GM18867 (cell line): Measurements from ENCODE around the gene RNF130.
A peak's percentile ranks its signal among the peaks of the same experiment; 100 is the strongest.

ENCODE experiments used
- ATAC-seq: cut with Tn5 transposase; IDR thresholded peaks from one replicate; pipeline ENCODE4 v1.9.1; 2021; ENCODE audit warnings: mild to moderate bottlenecking, moderate library complexity; ENCODE audit not compliant: unreplicated experiment

The RNF130 gene, protein sequence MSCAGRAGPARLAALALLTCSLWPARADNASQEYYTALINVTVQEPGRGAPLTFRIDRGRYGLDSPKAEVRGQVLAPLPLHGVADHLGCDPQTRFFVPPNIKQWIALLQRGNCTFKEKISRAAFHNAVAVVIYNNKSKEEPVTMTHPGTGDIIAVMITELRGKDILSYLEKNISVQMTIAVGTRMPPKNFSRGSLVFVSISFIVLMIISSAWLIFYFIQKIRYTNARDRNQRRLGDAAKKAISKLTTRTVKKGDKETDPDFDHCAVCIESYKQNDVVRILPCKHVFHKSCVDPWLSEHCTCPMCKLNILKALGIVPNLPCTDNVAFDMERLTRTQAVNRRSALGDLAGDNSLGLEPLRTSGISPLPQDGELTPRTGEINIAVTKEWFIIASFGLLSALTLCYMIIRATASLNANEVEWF

DNA sequence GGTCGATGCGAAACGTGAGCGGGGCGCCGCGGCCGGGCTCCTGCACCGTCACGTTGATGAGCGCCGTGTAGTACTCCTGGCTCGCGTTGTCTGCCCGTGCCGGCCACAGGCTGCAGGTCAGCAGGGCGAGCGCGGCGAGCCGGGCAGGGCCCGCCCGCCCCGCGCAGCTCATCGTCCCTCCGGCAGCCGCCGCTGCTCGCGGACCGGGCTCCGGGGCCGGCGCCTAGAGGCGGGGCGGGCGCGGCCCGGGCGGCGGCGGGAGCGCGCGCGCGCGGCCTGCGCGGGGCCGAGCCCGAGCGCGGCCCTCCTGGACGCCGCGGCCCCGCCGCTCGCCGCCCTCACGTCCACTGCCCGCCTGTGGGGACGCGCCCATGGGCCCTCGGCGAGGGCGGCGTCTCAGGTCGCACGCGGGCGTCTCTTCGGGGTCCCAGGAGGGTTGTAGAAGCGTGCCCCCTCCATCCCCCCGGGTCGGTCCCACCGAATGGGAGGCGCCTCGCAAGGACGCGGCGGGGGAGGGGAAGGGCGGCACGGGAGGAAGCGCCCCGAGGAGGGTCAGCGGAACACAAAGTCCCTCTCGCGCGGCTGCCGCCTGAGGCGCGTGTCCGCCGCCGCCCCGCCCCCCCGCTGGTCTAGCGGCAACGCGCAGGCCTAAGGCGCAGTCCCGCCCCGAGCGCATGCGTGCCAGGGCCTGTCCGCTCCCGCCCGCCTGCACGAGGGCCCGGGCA is at the start of gene RNF130:
RNF130 (minus strand) TSS at position 229 of the 725 bp plus-strand sequence; CDS start at position 172, 57 bp downstream.
- ATAC-seq, result peak; percentile 61

DNA sequence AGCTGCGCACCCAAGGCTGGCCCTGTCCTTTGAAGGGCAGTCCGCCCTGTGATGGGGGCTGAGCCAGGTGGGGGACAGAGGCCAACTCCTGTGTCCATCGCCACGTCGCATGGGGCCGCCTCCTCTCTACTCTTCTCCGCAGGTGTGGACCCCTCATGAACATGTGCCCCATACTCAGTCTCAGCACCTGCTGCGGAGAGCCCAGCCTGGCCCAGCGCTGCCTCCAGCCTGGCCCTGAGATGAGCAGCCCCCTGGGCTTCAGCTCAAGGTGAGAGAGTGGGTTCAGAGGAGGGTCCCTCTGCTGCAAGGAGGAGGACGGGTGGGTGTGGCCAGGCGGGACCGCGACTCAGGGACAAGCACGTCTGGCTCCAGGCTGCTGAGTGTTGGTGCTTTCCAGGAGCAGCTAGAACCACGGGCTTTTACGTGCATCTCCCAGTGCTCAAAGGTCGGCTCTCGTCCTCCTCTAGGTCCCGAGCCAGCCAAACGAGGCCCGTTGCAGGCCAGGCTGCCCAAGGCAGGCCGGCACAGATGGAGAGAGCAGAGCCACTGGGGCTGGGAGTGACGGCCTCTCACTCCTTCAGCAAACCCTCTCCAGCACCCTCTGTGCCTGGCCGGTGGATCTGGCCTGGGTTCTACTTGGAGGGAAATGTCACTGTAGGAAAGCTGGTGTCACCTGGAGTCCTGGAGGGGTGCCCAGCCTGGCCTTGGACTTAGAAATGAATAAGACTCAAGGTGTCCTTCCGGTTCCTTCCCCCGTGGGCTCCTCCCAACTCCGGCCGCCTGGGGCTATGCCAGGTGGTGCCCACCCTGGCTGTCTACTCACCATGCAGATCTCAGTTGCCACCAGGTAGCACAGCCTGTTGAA is 48.9 kb upstream of the RNF130 start:
- no peak for ATAC-seq

DNA sequence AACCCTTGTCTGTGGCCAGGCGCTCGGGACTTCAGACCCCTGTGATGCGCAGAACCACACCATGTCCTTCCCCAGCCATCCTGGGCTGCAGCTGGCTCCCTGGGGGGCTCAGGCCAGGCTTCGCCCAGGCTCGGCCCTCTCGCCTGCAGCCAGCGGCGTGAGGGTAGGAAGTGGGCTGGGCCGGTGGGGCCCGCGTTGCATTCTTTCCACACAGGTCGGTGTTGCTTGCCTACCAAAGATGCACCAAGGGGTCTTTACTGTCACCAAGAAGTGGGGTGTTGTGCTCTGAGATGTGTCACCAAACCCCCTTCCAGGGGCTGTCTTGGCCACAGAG is 48.3 kb upstream of the RNF130 start:
- ATAC-seq, result no peak

DNA sequence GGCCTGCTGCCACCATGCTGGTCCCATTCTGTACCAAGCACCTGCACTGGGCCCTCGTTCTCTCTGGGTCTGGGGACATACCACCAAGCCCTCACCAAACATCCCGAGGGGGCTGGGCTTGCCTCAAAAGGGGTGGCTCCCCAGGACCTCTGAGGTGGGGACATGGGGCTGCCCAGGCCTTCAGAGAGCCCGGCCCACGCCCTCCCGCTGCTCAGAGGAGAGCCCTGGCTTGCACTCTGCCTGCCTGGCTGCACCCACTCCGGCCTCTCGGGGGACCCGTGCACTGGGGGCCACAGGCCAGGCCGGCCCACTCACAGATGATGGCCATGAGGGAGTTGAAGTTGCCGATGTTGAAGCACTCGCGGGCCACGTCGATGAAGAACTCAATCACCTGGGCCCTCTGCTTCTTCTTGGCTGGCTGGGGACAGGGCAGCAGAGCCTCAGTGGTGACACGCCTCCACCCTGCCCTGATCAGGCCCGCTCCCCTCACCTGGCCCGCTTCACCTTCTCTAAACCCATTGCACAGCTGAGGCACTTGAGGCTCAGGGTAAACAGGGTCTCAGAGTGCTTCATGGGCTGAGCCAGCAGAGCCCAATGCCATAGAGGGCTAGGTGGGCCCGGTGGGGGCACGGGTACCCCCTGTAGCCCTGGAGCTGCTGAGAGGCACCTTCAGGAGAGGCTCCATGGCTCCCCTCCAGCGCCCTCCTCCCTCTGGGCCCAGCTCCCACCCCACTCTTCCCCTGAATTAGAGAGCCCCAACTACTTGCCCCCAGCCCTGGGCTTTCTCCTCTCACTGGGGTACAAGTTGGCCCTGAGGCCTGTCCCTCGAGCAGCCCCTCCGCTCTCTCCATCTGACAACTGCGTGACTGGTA is 47.7 kb upstream of the RNF130 start:
- no peak for ATAC-seq

DNA sequence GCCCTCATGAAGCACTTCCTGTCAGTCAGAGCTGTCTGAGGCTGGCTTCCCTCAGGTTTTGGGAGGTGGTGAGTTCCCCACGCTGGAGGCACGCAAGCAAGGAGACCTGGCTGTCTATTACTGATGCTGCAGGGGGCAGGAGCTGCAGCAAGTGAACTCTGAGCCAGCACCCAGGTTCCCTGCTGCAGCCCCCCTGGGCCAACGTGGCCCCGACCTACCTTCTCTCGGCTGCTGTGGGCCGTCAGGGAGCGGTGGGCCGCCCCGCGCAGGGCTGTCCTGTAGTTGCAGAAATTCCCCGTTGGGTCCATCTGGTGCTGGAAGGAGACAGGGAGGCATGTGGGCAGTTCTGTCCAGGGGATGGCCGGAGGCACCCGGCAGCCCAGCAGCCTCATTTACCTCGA is 46.8 kb upstream of the RNF130 start:
- ATAC-seq, result no peak

DNA sequence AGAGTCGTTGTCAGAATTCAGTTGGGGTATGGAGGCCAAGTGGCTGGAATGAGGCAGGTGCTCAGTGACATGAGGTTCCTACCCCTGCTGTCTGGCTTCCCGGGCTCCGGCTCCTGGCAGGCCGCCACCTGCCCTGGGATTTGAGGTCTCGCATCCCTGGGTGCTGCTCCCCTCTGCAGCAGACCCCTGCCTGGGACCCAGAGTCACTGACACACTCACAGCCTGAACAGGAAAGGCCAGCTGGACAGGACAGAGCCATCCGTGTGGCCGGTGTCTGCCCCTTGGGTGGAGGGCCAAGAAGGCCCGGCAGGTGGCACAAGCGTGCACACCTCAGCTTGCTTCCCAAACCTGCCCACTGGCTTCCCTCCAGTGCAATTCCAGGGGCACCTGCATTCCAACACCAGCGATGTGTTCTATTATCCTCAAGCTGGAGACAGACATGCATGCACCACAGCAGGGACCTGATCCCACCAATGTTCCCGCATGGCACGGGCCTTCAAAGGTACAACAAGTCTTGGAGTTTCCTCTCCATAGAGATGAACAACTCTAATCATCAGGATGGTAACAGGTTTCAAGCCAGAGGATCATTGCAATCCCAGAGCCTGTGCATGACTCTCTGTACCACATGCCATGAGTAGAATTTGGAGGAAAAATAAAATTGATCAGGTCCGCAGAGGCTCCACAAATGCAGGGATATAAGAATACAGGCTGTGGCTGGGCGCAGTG is 45.6 kb upstream of the RNF130 start:
- no peak for ATAC-seq

DNA sequence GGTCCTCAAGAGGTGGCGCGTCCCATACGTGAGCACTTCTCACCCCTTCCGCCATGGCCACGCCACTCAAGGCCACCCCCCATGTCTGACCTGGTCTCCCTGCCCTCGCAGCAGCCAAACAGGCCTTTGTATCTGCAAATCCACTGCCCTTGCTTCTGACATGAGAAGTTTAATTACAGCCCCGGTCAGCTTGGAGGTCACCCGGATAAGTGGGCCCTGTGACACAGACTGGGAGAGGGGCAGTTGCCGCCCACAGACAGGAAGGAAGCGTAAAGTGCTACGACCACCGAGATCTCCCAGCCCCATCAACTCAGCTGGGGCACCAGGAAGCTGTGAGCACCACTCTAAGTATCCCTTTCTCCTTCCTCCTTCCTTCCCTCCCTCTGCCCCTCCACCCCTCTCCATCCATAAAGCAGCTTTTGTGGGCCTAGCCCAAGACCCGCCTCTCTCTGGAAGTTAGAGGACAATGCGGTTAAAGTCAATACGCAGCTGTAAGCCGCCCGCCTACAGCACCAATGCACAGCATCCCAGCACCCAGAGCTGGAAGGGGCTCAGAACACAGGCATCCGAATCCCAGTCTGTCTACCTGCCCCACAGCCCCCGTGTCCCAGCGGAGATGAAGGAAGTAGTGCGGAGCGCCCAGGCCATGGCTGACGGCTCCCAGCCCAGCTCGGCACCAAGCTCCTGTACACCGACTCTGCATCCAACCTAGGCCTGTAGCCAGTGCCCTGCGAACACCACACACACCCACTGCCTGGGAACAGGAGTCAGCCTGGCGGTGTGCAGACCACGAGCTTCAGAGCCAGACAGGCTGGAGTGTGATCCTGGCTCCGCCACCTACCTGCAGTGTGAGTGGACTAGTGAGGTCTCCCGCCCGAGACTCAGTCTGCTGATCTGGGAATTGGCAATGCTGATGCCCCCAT is 44.8 kb upstream of the RNF130 start:
- ATAC-seq, result no peak

DNA sequence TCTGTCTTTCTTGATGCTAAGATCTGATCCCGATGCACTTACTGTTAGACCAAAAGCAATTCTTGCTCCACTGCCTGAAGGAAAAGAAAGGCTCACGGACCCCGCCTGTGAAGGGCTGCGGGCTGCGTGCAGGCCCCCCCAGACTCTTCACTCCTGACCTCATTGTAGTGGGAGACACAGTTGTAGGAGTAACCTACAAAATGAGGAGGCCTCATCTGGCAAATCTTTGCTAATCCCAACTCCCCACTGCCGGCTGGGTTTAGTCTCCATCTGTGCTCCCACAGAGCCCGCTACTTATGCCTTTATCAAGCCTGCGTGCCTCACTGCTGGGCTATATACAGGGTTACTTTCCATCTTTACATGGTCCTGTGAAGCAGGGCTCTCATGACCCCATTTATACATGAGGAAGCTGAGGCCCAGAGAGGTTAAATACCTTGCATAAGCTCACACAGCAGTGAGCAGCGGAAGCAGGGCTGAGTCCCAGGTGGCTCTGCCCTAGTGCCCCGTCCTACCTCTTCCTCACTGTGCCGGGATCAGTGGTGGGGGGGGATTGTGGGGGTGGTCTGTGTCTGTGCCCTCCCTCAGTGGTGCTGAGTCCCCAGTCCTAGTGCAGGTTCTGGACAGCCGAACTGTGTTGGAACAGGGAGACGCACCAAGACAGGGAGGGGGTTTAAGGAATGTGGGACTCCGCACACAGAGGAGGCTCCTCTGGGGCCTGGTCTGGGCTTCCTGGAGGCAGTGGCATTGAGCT is 43.9 kb upstream of the RNF130 start:
- no peak for ATAC-seq

DNA sequence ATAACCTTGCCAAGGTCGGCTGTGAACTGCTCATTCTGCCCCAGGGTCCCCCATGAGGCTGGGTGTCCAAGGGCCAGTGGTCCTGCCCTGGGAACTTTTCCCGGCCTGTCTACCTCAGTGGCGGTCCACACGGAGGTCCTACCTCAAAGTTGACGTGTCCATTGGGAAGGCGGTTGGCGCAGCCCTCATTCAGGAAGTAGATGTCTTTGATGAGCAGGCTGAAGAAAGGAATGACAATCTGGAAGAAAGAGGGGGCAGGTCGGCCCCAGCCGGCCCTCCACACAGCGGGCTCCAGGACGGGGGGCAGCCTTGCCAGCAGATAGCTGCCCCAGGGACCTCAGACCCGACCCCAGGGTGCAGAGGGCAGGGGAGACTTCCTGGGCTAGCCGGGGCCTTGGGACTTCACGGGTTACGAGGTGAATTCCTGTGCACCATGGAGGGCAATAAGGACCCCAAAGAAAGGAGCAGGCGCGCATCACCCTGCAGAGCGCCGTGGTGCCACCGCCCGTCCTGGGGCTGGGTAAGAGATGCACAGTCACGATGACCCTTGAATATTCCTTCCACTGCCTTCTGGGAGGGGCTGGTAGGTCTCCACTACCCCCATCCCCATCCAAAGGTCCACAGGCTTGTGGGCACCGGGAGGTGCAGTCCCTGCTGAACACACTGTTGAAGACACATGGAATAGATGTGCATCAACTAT is 42.9 kb upstream of the RNF130 start:
- no peak for ATAC-seq

DNA sequence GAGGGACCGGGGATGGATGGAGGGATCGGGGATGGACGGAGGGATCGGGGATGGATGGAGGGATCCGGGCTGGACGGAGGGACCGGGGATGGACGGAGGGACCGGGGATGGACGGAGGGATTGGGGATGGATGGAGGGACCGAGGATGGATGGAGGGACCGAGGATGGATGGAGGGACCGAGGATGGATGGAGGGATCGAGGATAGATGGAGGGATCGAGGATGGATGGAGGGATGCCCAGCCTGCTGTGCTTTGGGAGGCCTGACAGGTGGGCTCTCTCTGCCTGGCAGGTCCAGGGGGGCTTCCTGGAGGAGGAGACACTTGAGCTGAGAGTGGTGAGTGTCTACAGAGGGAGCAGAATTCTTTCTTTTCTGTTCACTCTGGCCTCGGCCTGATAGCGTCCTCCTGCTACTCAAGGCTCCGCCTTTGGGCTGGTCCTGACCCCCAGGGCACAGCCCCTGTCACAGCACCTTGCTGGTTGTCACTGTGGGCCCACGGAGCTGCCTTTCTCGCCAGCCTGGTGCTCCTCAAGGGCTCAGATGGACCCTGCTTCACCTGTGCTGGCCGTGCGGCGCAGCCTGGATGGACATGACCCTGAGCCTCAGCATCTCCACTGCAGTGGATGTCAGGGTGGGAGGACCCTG is 42.2 kb upstream of the RNF130 start:
- ATAC-seq, result no peak

DNA sequence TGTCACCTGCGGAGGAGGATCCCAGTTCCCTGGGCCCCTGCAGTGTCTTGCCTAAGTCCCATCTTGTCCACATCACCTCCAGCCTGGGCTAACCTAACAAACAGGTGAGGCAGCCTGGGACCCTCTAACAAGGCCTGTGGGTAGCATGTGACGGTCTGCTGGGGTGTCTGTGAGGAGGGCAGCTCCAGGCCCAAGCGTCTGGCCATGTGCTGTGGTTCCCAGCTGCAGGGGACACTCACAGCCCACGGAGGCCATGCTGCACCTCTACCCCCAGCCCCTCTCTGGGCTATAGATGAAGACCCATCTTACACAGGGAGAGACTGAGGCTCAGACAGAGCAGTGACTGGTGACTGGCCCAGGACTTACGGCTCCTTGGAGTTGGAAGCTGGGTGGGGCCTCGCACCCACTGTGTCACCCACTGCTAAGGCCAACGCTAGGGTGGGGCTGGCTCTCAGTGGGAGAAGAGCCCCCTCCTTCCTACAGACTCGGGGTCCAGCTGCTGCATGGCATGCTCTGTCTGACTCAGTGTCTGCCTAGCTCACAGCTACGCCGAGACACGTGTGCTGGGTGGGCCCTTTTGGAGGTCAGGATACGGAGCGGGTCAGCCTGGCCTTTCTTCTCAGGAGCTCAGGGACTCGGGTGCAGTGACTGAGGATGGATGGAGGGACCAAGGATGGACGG is 40.8 kb upstream of the RNF130 start:
- no peak for ATAC-seq

DNA sequence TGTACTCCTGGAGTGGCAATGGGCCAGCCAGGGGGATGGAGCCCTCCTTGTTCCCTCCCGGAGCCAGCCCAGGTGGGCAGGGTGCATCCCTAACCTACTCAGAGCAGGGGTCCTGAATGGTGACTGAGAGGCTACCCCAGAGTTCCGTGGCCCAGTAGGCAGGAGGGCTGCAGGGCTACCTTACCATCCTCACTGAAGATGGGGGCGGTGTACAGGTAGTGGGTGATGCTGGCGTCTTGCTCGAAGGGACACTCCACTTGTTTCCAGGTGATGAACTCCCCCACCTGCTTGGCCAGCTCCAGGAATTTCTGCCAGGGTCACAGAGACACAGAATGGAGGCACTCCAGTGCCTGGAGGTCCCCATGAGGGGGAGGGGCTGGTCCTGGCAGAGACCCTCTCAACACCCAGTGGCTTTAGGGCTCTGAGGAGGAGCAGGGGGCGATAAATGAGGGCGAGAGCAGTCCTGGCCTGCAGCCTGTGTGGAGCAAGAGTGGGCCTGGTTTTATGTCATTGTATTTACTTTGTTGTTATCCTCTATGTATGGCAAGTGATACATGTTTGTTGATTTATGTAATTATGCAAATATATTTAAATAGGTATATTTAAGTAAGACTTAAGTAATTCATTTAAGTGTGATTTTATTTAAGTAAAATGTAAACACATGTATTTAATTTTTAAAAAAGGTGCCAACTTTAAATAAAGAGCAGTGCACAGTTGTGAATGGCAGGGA is 39.9 kb upstream of the RNF130 start:
- ATAC-seq, result no peak

DNA sequence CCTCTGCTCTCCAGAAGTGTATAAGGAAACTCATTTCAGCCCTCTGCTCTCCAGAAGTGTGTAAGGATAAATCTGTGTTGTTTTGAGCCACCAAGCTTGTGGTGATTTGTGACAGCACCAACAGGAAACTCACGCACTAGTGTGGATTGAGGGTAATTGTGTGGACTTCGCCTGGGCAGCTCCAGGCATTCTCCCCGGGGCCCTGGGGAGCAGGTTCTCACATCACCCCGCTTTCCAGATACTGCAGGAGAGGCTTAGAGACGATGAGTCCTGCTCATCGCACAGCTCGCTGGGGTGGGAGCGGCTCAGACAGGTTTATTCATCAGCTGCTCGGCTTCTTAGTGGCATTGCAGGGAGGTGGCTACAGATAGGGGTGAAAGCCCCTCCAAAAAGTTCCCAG is 38.4 kb upstream of the RNF130 start:
- ATAC-seq, result no peak

DNA sequence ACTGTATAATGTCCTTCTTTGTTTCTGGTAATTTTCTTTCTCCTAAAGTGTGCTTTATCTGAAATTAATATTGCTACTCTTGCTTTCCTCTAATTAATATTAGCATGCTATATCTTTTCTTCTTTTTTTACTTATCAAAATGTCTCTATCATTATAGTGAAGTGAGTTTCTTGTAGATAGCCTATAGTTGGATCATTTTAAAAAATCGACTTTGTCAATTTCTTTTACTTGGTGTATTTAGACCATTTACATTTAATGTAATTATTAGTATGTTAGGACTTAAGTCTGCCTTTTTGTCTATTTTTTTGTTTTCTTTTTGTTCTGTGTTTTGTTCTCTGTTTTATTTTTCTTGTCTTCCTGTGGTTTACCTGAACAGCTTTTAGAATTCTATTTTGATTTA is 35.4 kb upstream of the RNF130 start:
- no peak for ATAC-seq

DNA sequence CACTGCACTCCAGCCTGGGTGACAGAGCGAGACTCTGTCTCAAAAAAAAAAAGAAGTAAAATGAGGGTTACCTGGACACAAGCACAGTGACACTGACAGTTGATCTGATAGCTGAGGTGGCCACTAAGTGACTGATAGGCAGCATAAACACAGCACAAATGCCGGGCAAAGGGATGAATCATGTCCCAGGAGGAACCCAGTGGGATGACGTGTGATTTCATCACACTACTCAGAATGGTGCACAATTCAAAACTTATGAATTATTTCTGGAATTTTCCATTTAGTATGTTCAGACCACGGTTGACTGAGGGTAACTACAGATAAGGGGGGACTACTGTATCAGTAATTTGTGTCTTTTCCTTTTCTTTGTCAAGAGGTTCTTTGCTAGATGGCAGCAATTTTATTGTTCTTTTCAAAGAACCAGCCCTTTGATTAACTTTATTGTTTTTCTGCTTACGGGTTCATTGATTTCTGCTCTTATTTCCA is 34.3 kb upstream of the RNF130 start:
- ATAC-seq, result no peak

DNA sequence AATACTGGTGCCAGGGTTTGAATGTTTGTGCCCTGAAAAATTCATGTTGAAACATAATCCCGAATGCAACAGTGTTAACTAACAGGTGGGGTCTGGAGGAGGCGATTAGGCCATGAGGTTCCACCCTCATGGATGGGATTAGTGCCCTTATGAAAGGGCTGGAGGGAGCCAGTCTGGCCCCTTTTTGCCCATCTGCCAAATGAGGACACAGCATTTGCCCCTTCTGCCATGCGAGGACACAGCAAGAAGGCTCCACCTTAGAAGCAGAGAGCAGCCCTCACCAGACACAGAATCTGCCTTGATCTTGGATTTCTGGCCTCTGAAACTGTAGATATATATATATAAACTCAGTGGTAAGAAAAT is 32.6 kb upstream of the RNF130 start:
- no peak for ATAC-seq
